ENCODE data around the gene HM13. TPM values are rescaled to one million over a fixed set of nuclear protein-coding genes. Genes with fewer than 3 reads are reported as not detected.

The HM13 gene
- total and polyA plus RNA-seq, 9 of the 15 experiments (the other 6 are each of a cell fraction or from before 2014, with no cell fraction given): 7.7 to 136 (median 74.5) TPM

DNA sequence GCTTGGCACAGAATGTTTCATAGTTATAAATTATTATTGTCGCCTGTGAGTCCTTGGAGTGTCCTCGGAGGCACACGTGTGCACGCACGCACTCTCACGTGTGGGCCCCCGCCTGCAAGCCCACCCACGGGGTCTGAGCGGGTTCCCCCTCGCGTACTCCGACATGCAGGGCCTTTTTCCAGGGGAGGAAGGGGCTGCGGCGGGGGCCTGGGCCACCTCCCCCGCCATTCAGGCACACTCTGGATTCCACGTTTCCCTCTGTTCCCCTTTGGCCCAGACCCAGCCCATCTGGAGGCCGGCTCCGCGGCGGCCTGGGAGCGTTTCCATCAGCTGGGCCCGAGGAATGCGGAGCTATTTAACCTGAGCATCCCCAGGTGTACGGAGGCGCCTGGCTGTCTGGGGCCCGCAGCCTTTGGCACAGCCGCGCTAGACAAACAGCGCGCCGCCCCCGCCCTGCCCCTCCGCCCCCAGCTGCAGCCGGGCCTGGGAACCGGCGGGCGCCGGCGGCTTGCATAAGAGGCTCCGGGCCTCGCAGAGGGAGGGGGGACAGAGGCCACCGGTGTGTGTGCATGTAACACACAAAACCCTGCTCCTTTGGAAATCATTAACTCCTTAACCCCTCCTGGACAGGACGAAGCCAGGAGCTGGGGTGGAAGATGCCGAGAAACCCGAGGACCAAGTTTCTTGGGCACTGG, 94.2 kb downstream of the HM13 start (continued):
- TF ChIP-seq HMGN3 (IDR thresholded peaks at IDR 0.05; ENCODE audit: borderline replicate concordance, extremely low read depth, insufficient read length, low read depth, low read length) (peak; percentile 90), GABPA (tag; conservative IDR thresholded peaks at IDR 0.05; ENCODE audit: low read depth) (no peak), CHD4 (IDR thresholded peaks at IDR 0.05; ENCODE audit: insufficient read depth, insufficient replicate concordance, low read depth, low read length, poor library complexity, severe bottlenecking) (no peak), ZNF398 (CRISPR knock-in tag; IDR thresholded peaks at IDR 0.05) (no peak), HMG20B (CRISPR knock-in tag; IDR thresholded peaks at IDR 0.05) (no peak), HOMEZ (CRISPR knock-in tag; IDR thresholded peaks at IDR 0.05) (no peak), HDAC2 (IDR thresholded peaks at IDR 0.05) (no peak), ZBTB12 (CRISPR knock-in tag; IDR thresholded peaks at IDR 0.05) (no peak), PHTF2 (CRISPR knock-in tag; IDR thresholded peaks at IDR 0.05) (no peak), MAFK (IDR thresholded peaks at IDR 0.05; ENCODE audit: low read length) (no peak), ZKSCAN1 (IDR thresholded peaks at IDR 0.05; ENCODE audit: low read depth, low read length) (no peak), TAF15 (IDR thresholded peaks at IDR 0.05; ENCODE audit: low read depth, low read length) (no peak), HCFC1 (IDR thresholded peaks at IDR 0.05; ENCODE audit: low read depth, low read length) (peak; percentile 16; the same call in 1 of the 2 replicates), ZHX1 (conservative IDR thresholded peaks at IDR 0.05; ENCODE audit: low read length) (no peak), SREBF1 (IDR thresholded peaks at IDR 0.05; ENCODE audit: borderline replicate concordance, low read depth, low read length) (no peak), CGGBP1 (CRISPR knock-in tag; IDR thresholded peaks at IDR 0.05) (no peak)
- TF ChIP-seq, protein P1, sequence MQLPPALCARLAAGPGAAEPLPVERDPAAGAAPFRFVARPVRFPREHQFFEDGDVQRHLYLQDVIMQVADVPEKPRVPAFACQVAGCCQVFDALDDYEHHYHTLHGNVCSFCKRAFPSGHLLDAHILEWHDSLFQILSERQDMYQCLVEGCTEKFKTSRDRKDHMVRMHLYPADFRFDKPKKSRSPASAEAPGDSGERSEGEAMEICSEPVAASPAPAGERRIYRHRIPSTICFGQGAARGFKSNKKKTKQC (CRISPR knock-in tag; IDR thresholded peaks at IDR 0.05): no peak
